Measurements from ENCODE around the gene FBXW10.
"Not testable (repeated sequence)": the region's sequence is repeated elsewhere in the genome, so short reads cannot be mapped to it uniquely, and the experiment has no call there.

Gene FBXW10

GRCh38 chr17:18821430-18821829, 77.6 kb downstream of the FBXW10 start:
- in situ Hi-C loops (cut with MboI; ENCODE audit: low sequenced_read_pairs): not testable (repeated sequence)

DNA sequence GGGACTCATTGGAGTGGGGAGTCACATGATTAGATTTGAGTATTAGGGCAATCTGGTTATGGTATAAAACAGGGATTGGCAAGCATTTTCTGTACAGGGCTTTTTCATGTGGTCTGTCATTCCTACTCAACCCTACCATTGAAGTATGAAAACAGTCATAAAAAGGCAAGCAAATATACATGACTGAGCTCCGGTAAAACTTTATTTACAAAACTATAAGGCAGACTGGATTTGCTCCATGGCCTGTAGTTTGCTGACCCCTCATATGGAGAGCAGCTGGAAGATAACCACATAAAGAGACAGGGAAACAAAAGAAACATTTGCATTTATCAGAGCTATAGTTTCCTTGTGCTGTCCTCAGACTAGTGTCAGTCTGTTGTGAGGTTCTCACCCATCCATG, 83.8 kb downstream of the FBXW10 start:
- in situ Hi-C loops (cut with MboI; ENCODE audit: low sequenced_read_pairs): not testable (repeated sequence)
